Adrenal gland (tissue), 5 donors: ENCODE results near the gene DNAJB7.

Source experiments
- CTCF ChIP-seq, 6 experiments: fragments of 450-650 bp in 4 of 6; fragments of 200-600 bp in 2 of 6; sonication (generic) in 1 of 6; IDR thresholded peaks; 1 replicate in 5 of 6; 2 replicates in 1 of 6; pipeline versions ENCODE4 v1.5.1 to v1.8.0; 2016 to 2021; ENCODE audit warnings: antibody characterized with exemption in 6 of 6, mild to moderate bottlenecking in 2 of 6, moderate library complexity in 1 of 6
- POLR2A ChIP-seq, 2 donors: fragments of 450-650 bp; IDR thresholded peaks; one replicate each; pipeline ENCODE4 v1.6.1; 2017; ENCODE audit warnings: antibody characterized with exemption in 2 of 2, mild to moderate bottlenecking in 2 of 2, moderate library complexity in 1 of 2
- donor health status: DM: no; HTN: no; CAD: no.

- no peak for TF ChIP-seq POLR2A (IDR thresholded peaks at IDR 0.05)
- peak; percentile 27 to 62 (median 54) for TF ChIP-seq CTCF (IDR thresholded peaks at IDR 0.05)
Measured at GRCh38 chr22:40898850-40899357, 37.0 kb upstream of the DNAJB7 start.
